ENCODE measurements around the gene HOXC5. TPM values are rescaled to one million over a fixed set of nuclear protein-coding genes. Genes with fewer than 3 reads are reported as not detected.

HOXC5 gene
- total RNA-seq, 4 donors from 2014 or later, result 0.58 to 2.2 (median 0.97) TPM; not detected in 1

DNA sequence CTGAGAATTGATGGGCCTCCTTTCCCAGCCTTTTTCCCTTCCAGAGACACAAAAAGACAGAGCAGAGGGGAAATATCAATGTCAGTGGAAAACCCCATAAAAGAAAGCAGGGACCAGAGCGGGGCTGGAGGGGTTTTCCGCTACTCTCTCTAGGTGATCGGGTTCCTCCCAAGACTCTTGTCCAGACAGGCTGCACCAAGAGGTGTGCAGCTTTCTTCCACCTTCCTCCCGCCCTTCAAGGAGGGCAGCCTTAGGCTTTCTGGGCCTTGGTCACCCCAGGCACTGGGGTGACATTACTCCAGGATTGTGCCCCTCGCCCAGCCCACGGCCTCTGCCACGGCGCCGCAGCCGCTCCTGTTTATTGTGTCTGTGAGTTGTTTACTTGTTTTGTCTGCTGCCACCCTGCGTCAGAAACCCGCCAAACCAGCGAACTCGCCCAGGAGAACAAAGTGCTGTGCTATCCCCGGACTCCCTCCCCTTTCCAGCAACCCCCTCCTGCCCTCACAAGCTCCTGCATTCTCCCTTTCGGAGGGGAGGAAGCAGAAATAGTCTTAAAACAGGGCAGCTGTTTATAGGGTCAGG is 11.3 kb upstream of the HOXC5 start:
- intact Hi-C loops (cut with DNase I; ENCODE audit: low total_unique reads), result no loop called here
- no peak overlapping the region for H3K4me3 ChIP-seq (ENCODE audit: low read depth, poor library complexity, severe bottlenecking)
- no peak for TF ChIP-seq CTCF (IDR thresholded peaks at IDR 0.05)
- TF ChIP-seq POLR2A (IDR thresholded peaks at IDR 0.05), result no peak
- no peak for DNase-seq (ENCODE audit: low spot score in 2 of 2)
- 6 to 14% methylated on average over 16 of the region's 16 CpGs for WGBS, 2 donors

DNA sequence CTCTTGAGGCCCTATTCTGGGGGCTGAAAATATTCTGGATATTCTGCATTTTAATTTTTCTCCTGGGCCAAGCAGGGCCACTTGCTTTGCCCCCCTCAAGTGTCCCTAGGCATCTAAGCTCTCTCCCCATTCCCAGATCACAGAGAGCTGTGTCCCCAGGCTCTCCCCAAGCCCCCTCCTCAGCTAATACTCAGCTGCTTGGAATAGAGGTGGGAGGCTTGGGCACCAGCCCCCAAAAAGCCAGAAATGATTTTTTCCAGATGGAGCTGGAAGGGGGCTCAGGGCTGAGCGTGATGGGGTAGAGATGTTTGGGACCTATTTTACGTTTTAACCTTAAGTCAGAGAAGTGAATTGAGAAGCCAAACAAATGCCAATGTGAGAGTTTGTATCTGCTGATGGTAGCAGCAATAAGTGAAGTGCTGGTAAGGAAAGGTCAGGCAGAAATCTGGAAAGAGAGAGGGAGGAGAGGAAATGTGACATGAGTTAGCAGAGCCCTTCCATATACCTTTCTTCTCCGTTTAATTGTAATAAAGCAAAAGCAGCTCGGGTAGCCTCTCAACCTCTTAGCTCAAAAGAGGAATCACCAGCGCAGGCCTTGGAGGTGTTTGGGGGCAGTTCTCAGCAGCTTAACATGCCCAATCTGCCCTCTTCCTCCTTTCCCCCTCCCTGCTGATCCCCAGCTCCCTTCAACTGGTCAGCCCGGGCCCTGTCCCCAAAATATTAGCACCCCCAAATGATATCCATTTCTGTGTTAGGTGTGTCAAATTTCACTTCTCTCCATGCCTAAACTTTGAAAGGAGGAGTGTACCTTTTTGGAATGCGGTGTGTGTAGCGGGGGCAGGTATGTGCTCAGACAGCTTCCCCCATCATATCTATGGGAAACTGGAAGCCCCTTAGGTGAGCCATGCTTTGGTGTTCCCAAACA is 9.6 kb upstream of the HOXC5 start:
- 15 to 18% methylated on average over 8 of the region's 8 CpGs for WGBS, 2 donors
- DNase-seq (ENCODE audit: low spot score in 2 of 2), result no peak
- intact Hi-C loops (cut with DNase I; ENCODE audit: low total_unique reads), result no loop called here
- H3K4me3 ChIP-seq (ENCODE audit: low read depth, poor library complexity, severe bottlenecking), result no peak overlapping the region
- TF ChIP-seq CTCF (IDR thresholded peaks at IDR 0.05), result no peak
- no peak for TF ChIP-seq POLR2A (IDR thresholded peaks at IDR 0.05)

- WGBS, 2 donors, result 6 to 21% methylated on average over 17 of the region's 17 CpGs
- intact Hi-C loops (cut with DNase I; ENCODE audit: low total_unique reads), result no loop called here
- TF ChIP-seq POLR2A (IDR thresholded peaks at IDR 0.05) (no peak), CTCF (IDR thresholded peaks at IDR 0.05) (no peak)
- no peak for DNase-seq (ENCODE audit: low spot score in 2 of 2)
- no peak overlapping the region for H3K4me3 ChIP-seq (ENCODE audit: low read depth, poor library complexity, severe bottlenecking)
These were observed 8.7 kb upstream of the HOXC5 start for GRCh38 chr12:54024127-54024526.

DNA sequence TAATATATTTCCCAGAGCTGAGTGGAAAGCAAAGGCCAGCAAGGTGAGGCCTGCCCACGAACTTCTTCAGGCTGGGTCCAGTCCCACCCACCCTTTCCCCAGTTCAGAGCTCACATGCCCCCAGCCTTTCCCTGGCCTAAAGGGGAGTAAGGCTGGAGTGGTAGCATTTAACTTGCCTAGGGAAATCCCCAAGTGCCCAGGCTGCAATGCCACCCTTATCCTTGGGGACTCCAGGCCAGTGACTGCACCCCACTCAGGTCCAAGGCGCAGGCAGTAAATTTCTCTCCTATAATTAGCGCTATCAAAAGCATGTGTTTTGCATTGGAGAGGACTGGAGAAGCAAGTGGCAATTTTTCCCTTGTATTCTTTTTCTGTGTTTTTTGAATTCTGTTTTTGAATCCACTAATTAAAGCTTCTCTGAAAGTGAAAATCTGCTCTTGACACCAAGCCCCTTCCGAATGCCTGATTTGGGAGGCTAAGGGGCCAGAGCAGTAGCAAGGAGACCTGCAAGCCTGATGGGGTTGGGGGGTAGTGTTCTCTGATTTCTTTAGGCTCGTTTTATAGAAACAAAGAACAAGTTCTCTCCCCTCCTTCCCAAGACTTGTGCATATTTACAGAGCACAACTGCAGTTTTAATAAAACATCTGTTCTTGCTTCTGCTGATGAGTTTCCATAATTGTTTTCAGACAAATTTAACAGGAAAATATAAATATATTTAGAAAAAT is 8.1 kb upstream of the HOXC5 start:
- H3K4me3 ChIP-seq (ENCODE audit: low read depth, poor library complexity, severe bottlenecking), result no peak overlapping the region
- intact Hi-C loops (cut with DNase I; ENCODE audit: low total_unique reads), result no loop called here
- DNase-seq (ENCODE audit: low spot score in 2 of 2), result no peak
- 23 to 28% methylated on average over 5 of the region's 5 CpGs for WGBS, 2 donors
- no peak for TF ChIP-seq POLR2A (IDR thresholded peaks at IDR 0.05)
- TF ChIP-seq CTCF (IDR thresholded peaks at IDR 0.05), result no peak

DNA sequence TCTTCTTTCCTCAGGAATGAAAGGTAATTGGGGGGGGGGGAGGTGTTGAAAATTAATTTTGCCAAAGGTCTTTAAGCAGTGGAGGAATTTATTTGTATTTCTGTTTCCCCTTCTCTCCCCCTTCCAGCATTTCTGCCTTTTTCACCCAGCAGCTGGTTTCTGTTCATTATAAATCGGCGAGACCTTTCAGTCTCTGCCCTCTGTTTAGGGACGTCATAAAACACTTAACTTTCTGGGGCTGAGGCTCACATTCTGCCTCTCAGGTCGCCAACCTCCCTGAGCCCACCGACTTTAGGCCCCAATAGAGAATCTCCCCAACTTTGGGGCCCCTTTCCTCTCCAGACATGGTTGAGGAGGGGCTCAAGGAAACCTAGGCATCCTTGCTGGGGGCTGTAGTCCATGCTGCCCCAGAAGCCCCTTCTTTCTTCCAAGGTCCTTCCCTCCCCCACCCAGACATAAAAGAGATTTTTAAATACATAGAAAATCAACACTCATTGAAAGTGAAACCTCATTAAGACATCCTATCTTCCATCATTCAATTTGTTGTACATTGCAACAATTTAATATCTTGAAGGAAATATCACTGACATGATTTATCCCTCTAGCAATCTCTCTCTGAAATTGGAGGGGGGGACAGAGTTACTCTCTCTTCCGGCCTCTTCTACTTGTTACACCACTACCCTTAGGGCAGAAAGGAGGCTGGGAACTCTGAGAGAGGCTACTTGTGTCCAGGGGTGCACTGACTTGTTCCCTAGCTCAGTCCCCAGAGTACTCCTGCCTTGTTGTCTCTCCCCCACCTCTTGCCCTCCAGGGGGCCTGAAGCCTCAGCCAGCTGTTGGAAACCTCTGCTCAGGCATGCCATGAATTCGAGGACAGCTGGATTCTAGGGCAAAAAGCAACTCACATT is 7.1 kb upstream of the HOXC5 start:
- intact Hi-C loops (cut with DNase I; ENCODE audit: low total_unique reads), result no loop called here
- no peak for DNase-seq (ENCODE audit: low spot score in 2 of 2)
- no peak for TF ChIP-seq POLR2A (IDR thresholded peaks at IDR 0.05)
- no peak for TF ChIP-seq CTCF (IDR thresholded peaks at IDR 0.05)
- 18 to 22% methylated on average over 7 of the region's 7 CpGs for whole genome bisulfite sequencing, 2 donors
- H3K4me3 ChIP-seq (ENCODE audit: low read depth, poor library complexity, severe bottlenecking), result no peak overlapping the region

All from lower leg skin (tissue), 4 donors.